ENCODE data around the gene SYT8. TPM values are rescaled to one million over a fixed set of nuclear protein-coding genes. Genes with fewer than 3 reads are reported as not detected.
"Not testable (repeated sequence)": the region's sequence is repeated elsewhere in the genome, so short reads cannot be mapped to it uniquely, and the experiment has no call there.

The SYT8 gene
- total RNA-seq, 6 experiments from 2014 or later: 0.68 TPM; not detected in 5

GRCh38 chr11:1871531-1871930 lies 36.7 kb downstream of the SYT8 start:
- Histone ChIP-seq H3K9me3 (no peaks in the 10 kb centered on the region), H3K36me3 (no peaks in the 10 kb centered on the region), H3K4me3 (no peak overlapping the region), H3K27me3 (no peaks in the 10 kb centered on the region), H3K4me1 (no peaks in the 10 kb centered on the region), H3K27ac (no peak overlapping the region)
- DNase-seq (peak in 2 of 3 donors; percentile 16 to 41), ATAC-seq (no peak)
- intact Hi-C loops (cut with DNase I): loop anchor here in 1 of 2 donors (10.0 kb wide), 1 partner anchor 273 kb away; no protein-coding TSS in a partner anchor
- 60% methylated on average over 6 of the region's 15 CpGs for WGBS (ENCODE audit: insufficient coverage, low coverage, low lambda C conversion rate, missing lambda C conversion rate)
- TF ChIP-seq CTCF (IDR thresholded peaks at IDR 0.05): no peak
- TF ChIP-seq POLR2A (IDR thresholded peaks at IDR 0.05): no peak

- H3K4me3 ChIP-seq: no peak overlapping the region
- H3K27ac ChIP-seq: no peak overlapping the region
- DNase-seq (peak in 2 of 3 donors; percentile 6 to 40), ATAC-seq (no peak)
- H3K4me1 ChIP-seq: no peaks in the 10 kb centered on the region
- H3K27me3 ChIP-seq: no peaks in the 10 kb centered on the region
- H3K36me3 ChIP-seq: no peaks in the 10 kb centered on the region
- 39% methylated on average over 2 of the region's 25 CpGs for WGBS (ENCODE audit: insufficient coverage, low coverage, low lambda C conversion rate, missing lambda C conversion rate)
- TF ChIP-seq POLR2A (IDR thresholded peaks at IDR 0.05): no peak
- TF ChIP-seq CTCF (IDR thresholded peaks at IDR 0.05): no peak
- H3K9me3 ChIP-seq: no peaks in the 10 kb centered on the region
- intact Hi-C loops (cut with DNase I): loop anchor here in 1 of 2 donors (10.0 kb wide), 1 partner anchor 272 kb away; no protein-coding TSS in a partner anchor
These were observed 37.6 kb downstream of the SYT8 start for GRCh38 chr11:1872267-1872985.

- TF ChIP-seq POLR2A (IDR thresholded peaks at IDR 0.05) (no peak), CTCF (IDR thresholded peaks at IDR 0.05) (no peak)
- DNase-seq: peak in 2 of 3 donors; percentile 14 to 44
- ATAC-seq: no peak
- intact Hi-C loops (cut with DNase I): loop anchor here in 1 of 2 donors (10.0 kb wide), 1 partner anchor 272 kb away; no protein-coding TSS in a partner anchor
- no peaks in the 10 kb centered on the region for H3K36me3 ChIP-seq
- 35% methylated on average over 6 of the region's 11 CpGs for WGBS (ENCODE audit: insufficient coverage, low coverage, low lambda C conversion rate, missing lambda C conversion rate)
- H3K4me1 ChIP-seq: no peaks in the 10 kb centered on the region
- H3K27me3 ChIP-seq: no peaks in the 10 kb centered on the region
- H3K4me3 ChIP-seq: no peak overlapping the region
- H3K27ac ChIP-seq: no peak overlapping the region
- H3K9me3 ChIP-seq: no peaks in the 10 kb centered on the region
These were observed 38.4 kb downstream of the SYT8 start for GRCh38 chr11:1873048-1873812.

- not testable (repeated sequence) for H3K27me3 ChIP-seq, H3K27ac ChIP-seq, H3K36me3 ChIP-seq, H3K4me1 ChIP-seq, ATAC-seq, H3K4me3 ChIP-seq, H3K9me3 ChIP-seq
- intact Hi-C loops (cut with DNase I): loop anchor here in 1 of 2 donors (10.0 kb wide), 1 partner anchor 271 kb away; no protein-coding TSS in a partner anchor
- 78% methylated on average over 17 of the region's 17 CpGs for WGBS (ENCODE audit: insufficient coverage, low coverage, low lambda C conversion rate, missing lambda C conversion rate)
- peak in 1 of 3 donors; percentile 6 for DNase-seq
These were observed 39.0 kb downstream of the SYT8 start for GRCh38 chr11:1873813-1874150.

- WGBS (ENCODE audit: insufficient coverage, low coverage, low lambda C conversion rate, missing lambda C conversion rate): no CpG with 5 or more reads among the region's 17 CpGs
- intact Hi-C loops (cut with DNase I): loop anchor here in 1 of 2 donors (10.0 kb wide), 1 partner anchor 270 kb away; no protein-coding TSS in a partner anchor
- not testable (repeated sequence) for H3K27me3 ChIP-seq, H3K36me3 ChIP-seq, H3K4me3 ChIP-seq, H3K27ac ChIP-seq, H3K9me3 ChIP-seq, ATAC-seq, H3K4me1 ChIP-seq
- peak in 2 of 3 donors; percentile 19 to 49 for DNase-seq
These were observed 39.8 kb downstream of the SYT8 start for GRCh38 chr11:1874441-1875092.

Measured in right lobe of liver (tissue), 6 donors.